Type B pancreatic cell (in vitro differentiated cells): ENCODE measurements around the gene PIRT. TPM values are rescaled to one million over a fixed set of nuclear protein-coding genes. Genes with fewer than 3 reads are reported as not detected.
A peak's percentile ranks its signal among the peaks of the same experiment; 100 is the strongest.

Experiments
- DNase-seq: peaks from one replicate; pipeline ENCODE4 v3.0.0; 2021; ENCODE audit warnings: mixed read lengths; ENCODE audit not compliant: unreplicated experiment; ENCODE audit errors: extremely low spot score
- H3K27ac Mint-ChIP-seq: 2 replicates; pipeline ENCODE4 v1.8.0; 2021; ENCODE audit warnings: mild to moderate bottlenecking, mixed read lengths
- H3K27me3 Mint-ChIP-seq: 2 replicates; pipeline ENCODE4 v1.8.0; 2021; ENCODE audit warnings: mixed read lengths
- H3K36me3 Mint-ChIP-seq: 2 replicates; pipeline ENCODE4 v1.8.0; 2021; ENCODE audit warnings: mixed read lengths
- H3K4me1 Mint-ChIP-seq: one replicate; pipeline ENCODE4 v1.8.0; 2021; ENCODE audit warnings: mixed read lengths; ENCODE audit not compliant: unreplicated experiment
- H3K4me3 Mint-ChIP-seq: 2 replicates; pipeline ENCODE4 v1.8.0; 2021; ENCODE audit warnings: mild to moderate bottlenecking, mixed read lengths
- H3K9me3 Mint-ChIP-seq: 2 replicates; pipeline ENCODE4 v1.8.0; 2021; ENCODE audit warnings: mixed read lengths
- total RNA-seq: library from RNA; stranded (reverse); gene quantifications from 2 replicates; pipeline ENCODE4 v1.2.1, GENCODE V29; 2021; ENCODE audit warnings: low replicate concordance
- TF ChIP-seq, protein P1 (sequence below): fragments of 200-600 bp; sonication (generic); conservative IDR thresholded peaks from 2 replicates; pipeline ENCODE4 v1.5.0; 2021; ENCODE audit warnings: antibody characterized with exemption, mild to moderate bottlenecking

Gene PIRT
- total RNA-seq, 1 donor from 2014 or later: 0.34 TPM

- no peak for DNase-seq
- Mint-ChIP-seq H3K9me3 (no peaks in the 10 kb centered on the region), H3K4me1 (peaks cover 5% of the 10 kb centered on the region), H3K27me3 (peaks cover 11% of the 10 kb centered on the region), H3K36me3 (no peaks in the 10 kb centered on the region), H3K27ac (no peak overlapping the region), H3K4me3 (no peak overlapping the region)
- TF ChIP-seq, protein P1, sequence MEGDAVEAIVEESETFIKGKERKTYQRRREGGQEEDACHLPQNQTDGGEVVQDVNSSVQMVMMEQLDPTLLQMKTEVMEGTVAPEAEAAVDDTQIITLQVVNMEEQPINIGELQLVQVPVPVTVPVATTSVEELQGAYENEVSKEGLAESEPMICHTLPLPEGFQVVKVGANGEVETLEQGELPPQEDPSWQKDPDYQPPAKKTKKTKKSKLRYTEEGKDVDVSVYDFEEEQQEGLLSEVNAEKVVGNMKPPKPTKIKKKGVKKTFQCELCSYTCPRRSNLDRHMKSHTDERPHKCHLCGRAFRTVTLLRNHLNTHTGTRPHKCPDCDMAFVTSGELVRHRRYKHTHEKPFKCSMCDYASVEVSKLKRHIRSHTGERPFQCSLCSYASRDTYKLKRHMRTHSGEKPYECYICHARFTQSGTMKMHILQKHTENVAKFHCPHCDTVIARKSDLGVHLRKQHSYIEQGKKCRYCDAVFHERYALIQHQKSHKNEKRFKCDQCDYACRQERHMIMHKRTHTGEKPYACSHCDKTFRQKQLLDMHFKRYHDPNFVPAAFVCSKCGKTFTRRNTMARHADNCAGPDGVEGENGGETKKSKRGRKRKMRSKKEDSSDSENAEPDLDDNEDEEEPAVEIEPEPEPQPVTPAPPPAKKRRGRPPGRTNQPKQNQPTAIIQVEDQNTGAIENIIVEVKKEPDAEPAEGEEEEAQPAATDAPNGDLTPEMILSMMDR: no peak
Measured at GRCh38 chr17:10806545-10807262, 31.2 kb downstream of the PIRT start.

DNA sequence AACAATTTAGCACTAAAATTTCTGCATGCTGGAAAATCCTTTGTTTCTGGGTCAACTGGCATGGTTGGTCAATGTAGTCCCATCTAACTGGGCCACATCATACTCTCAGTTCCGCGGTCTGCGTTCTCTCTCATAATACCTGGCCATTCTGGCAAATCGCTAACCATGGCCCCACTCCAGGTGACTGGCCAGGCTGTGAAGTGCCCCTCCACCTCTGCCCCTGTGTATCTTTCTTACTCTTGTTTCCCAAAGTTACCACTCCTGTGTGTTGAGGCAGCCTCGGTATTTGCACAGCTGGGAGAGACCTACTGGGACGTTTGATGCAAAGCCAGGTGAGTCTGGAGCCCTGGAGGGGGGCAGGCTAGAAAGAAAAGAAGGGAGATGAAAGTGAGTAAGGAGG lies 32.0 kb downstream of the PIRT start:
- H3K27me3 Mint-ChIP-seq: peaks cover 11% of the 10 kb centered on the region
- DNase-seq: no peak
- H3K9me3 Mint-ChIP-seq: no peaks in the 10 kb centered on the region
- no peak overlapping the region for H3K27ac Mint-ChIP-seq
- H3K4me3 Mint-ChIP-seq: no peak overlapping the region
- H3K4me1 Mint-ChIP-seq: peaks cover 5% of the 10 kb centered on the region
- TF ChIP-seq, protein P1: no peak
- no peaks in the 10 kb centered on the region for H3K36me3 Mint-ChIP-seq

- no peak overlapping the region for H3K27ac Mint-ChIP-seq
- peaks cover 6% of the 10 kb centered on the region for H3K4me1 Mint-ChIP-seq
- H3K27me3 Mint-ChIP-seq: peaks cover 11% of the 10 kb centered on the region
- TF ChIP-seq, protein P1: no peak
- DNase-seq: no peak
- H3K36me3 Mint-ChIP-seq: no peaks in the 10 kb centered on the region
- no peak overlapping the region for H3K4me3 Mint-ChIP-seq
- H3K9me3 Mint-ChIP-seq: no peaks in the 10 kb centered on the region
Measured at GRCh38 chr17:10804546-10804945, 33.3 kb downstream of the PIRT start.

GRCh38 chr17:10803830-10804475 lies 33.9 kb downstream of the PIRT start, which contains the start of gene TMEM238L:
TMEM238L (minus strand) TSS chr17:10804099; CDS start chr17:10803963, 136 bp downstream.
- Mint-ChIP-seq H3K27ac (peak within 1 kb of the TSS; percentile 27), H3K36me3 (no peaks in the 10 kb centered on the region), H3K4me3 (no peak within 1 kb of the TSS), H3K4me1 (peaks cover 10% of the 10 kb centered on the region), H3K27me3 (peaks cover 8% of the 10 kb centered on the region), H3K9me3 (no peaks in the 10 kb centered on the region)
- DNase-seq: no peak
- TF ChIP-seq, protein P1: no peak

DNA sequence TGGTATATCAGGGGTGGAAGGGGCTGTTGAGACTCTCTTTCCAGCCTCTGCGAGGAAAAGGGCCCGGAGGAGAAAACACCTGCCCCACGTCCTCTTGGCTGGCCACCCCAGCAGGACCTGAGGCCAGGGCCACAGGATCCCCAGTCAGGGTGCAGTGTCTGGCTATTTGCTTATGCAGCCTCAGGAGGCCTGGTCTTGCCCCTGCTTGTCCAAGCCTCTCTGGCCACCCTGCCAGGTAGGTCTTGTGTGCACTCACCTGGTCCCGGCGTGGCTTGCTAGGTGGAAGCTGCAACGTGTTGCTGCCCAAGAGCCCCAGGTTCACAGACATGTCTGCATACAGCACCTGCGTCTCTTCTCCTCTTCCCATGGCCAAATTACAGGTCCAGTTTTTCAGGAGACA lies 34.5 kb downstream of the PIRT start:
- TF ChIP-seq, protein P1: no peak
- Mint-ChIP-seq H3K4me3 (no peak overlapping the region), H3K27ac (no peak overlapping the region), H3K4me1 (peaks cover 10% of the 10 kb centered on the region), H3K27me3 (peaks cover 8% of the 10 kb centered on the region), H3K36me3 (no peaks in the 10 kb centered on the region), H3K9me3 (no peaks in the 10 kb centered on the region)
- DNase-seq: no peak
